Activated CD8-positive, alpha-beta T cell treated with anti-CD3 and anti-CD28 coated beads for 36 hours (primary cell): ENCODE data around the gene GPR156. TPM values are rescaled to one million over a fixed set of nuclear protein-coding genes. Genes with fewer than 3 reads are reported as not detected.

Experiments
- ATAC-seq: fragments of 200-7000 bp; cut with Tn5 transposase; one replicate; pipeline ENCODE4 v1.10.0; 2021; ENCODE audit warnings: mild to moderate bottlenecking, moderate library complexity
- CTCF ChIA-PET: fragments of 350-600 bp; sonication (Branson Sonifier 250); formaldehyde crosslinking; loops from one replicate; lab custom pipeline; 2021; ENCODE audit warnings: antibody characterized with exemption; lab: Charles Lee
- POLR2A ChIA-PET: fragments of 350-600 bp; sonication (Branson Sonifier 250); formaldehyde crosslinking; loops from one replicate; lab custom pipeline; 2021; ENCODE audit warnings: antibody characterized with exemption; lab: Charles Lee
- DNase-seq: peaks from one replicate; pipeline ENCODE4 v3.0.0-alpha.2; 2020
- H3K27ac Mint-ChIP-seq: one replicate; pipeline ENCODE4 v1.8.0; 2021; ENCODE audit warnings: mild to moderate bottlenecking, mixed read lengths
- H3K27me3 Mint-ChIP-seq: one replicate; pipeline ENCODE4 v1.8.0; 2021; ENCODE audit warnings: mixed read lengths
- H3K36me3 Mint-ChIP-seq: one replicate; pipeline ENCODE4 v1.8.0; 2021; ENCODE audit warnings: low read depth, mixed read lengths
- H3K4me1 Mint-ChIP-seq: one replicate; pipeline ENCODE4 v1.8.0; 2021; ENCODE audit warnings: low read depth, mixed read lengths
- H3K4me3 Mint-ChIP-seq: one replicate; pipeline ENCODE4 v1.8.0; 2021; ENCODE audit warnings: mild to moderate bottlenecking, moderate library complexity, mixed read lengths
- H3K9me3 Mint-ChIP-seq: one replicate; pipeline ENCODE4 v1.8.0; 2021; ENCODE audit warnings: mixed read lengths
- CTCF ChIP-seq: fragments of 200-600 bp; IDR thresholded peaks from one replicate; pipeline ENCODE4 v1.8.0; 2022; ENCODE audit warnings: antibody characterized with exemption, mild to moderate bottlenecking
- intact Hi-C: fragments of 100-400 bp; cut with micrococcal nuclease; formaldehyde crosslinking; loops from one replicate; pipeline ENCODE4 v1.10.0; 2022
- total RNA-seq, 2 experiments: library from RNA; stranded (reverse); gene quantifications; one replicate each; pipeline ENCODE4 v1.2.3, GENCODE V29; 2021

Gene GPR156
- total RNA-seq, 2 experiments from 2014 or later, result not detected

GRCh38 chr3:120196333-120196732 lies 88.7 kb downstream of the GPR156 start:
- no peaks in the 10 kb centered on the region for H3K36me3 Mint-ChIP-seq
- H3K9me3 Mint-ChIP-seq, result no peaks in the 10 kb centered on the region
- intact Hi-C loops, result no loop called here
- ChIA-PET POLR2A (no interaction called here), CTCF (interaction anchor here (0.6 to 0.7 kb wide), 2 partner anchors 13 to 110 kb away, joined by 3 to 4 read pairs; no protein-coding TSS in a partner anchor)
- ATAC-seq (no peak), DNase-seq (no peak)
- TF ChIP-seq CTCF, result no peak
- H3K4me3 Mint-ChIP-seq, result no peak overlapping the region
- no peaks in the 10 kb centered on the region for H3K4me1 Mint-ChIP-seq
- H3K27ac Mint-ChIP-seq, result no peak overlapping the region
- no peaks in the 10 kb centered on the region for H3K27me3 Mint-ChIP-seq

- no peak for DNase-seq
- ChIA-PET CTCF (no interaction called here), POLR2A (no interaction called here)
- TF ChIP-seq CTCF, result no peak
- intact Hi-C loops, result no loop called here
- no peak overlapping the region for H3K27ac Mint-ChIP-seq
- no peaks in the 10 kb centered on the region for H3K36me3 Mint-ChIP-seq
- no peaks in the 10 kb centered on the region for H3K27me3 Mint-ChIP-seq
- no peaks in the 10 kb centered on the region for H3K9me3 Mint-ChIP-seq
- no peak for ATAC-seq
- H3K4me1 Mint-ChIP-seq, result no peaks in the 10 kb centered on the region
- H3K4me3 Mint-ChIP-seq, result no peak overlapping the region
These were observed 91.5 kb downstream of the GPR156 start for GRCh38 chr3:120193554-120193953.

- no peak for TF ChIP-seq CTCF
- POLR2A ChIA-PET, result no interaction called here
- Mint-ChIP-seq H3K9me3 (no peaks in the 10 kb centered on the region), H3K4me3 (no peak overlapping the region), H3K36me3 (no peaks in the 10 kb centered on the region), H3K27ac (no peak overlapping the region), H3K27me3 (no peaks in the 10 kb centered on the region), H3K4me1 (no peaks in the 10 kb centered on the region)
- ATAC-seq, result no peak
- intact Hi-C loops, result no loop called here
- DNase-seq, result no peak
- CTCF ChIA-PET, result interaction anchor here (1.5 kb wide), 1 partner anchor 301 kb away, joined by 4 read pairs; no protein-coding TSS in a partner anchor
These were observed 92.4 kb downstream of the GPR156 start for GRCh38 chr3:120192579-120192978.

- POLR2A ChIA-PET, result no interaction called here
- intact Hi-C loops, result no loop called here
- CTCF ChIA-PET, result interaction anchor here (1.5 kb wide), 1 partner anchor 300 kb away, joined by 4 read pairs; no protein-coding TSS in a partner anchor
- no peaks in the 10 kb centered on the region for H3K4me1 Mint-ChIP-seq
- no peaks in the 10 kb centered on the region for H3K9me3 Mint-ChIP-seq
- no peak for ATAC-seq
- no peak for DNase-seq
- no peaks in the 10 kb centered on the region for H3K27me3 Mint-ChIP-seq
- no peak for TF ChIP-seq CTCF
- H3K27ac Mint-ChIP-seq, result no peak overlapping the region
- no peaks in the 10 kb centered on the region for H3K36me3 Mint-ChIP-seq
- no peak overlapping the region for H3K4me3 Mint-ChIP-seq
These were observed 92.9 kb downstream of the GPR156 start for GRCh38 chr3:120192159-120192558.

- POLR2A ChIA-PET, result no interaction called here
- Mint-ChIP-seq H3K9me3 (no peaks in the 10 kb centered on the region), H3K27ac (no peak overlapping the region), H3K4me1 (no peaks in the 10 kb centered on the region), H3K36me3 (no peaks in the 10 kb centered on the region), H3K27me3 (peaks cover 3% of the 10 kb centered on the region), H3K4me3 (no peak overlapping the region)
- peak; percentile 26 for TF ChIP-seq CTCF
- no peak for ATAC-seq
- CTCF ChIA-PET, result interaction anchor here (1.0 to 1.5 kb wide), 4 partner anchors 13 to 291 kb away, joined by 3 to 4 read pairs (median 3); no protein-coding TSS in a partner anchor
- intact Hi-C loops, result no loop called here
- peak; percentile 29 for DNase-seq
These were observed 102.2 kb downstream of the GPR156 start for GRCh38 chr3:120182613-120183511.
